GM21367 (cell line): Measurements from ENCODE around the gene LASP1NB.
"Not testable (repeated sequence)": the region's sequence is repeated elsewhere in the genome, so short reads cannot be mapped to it uniquely, and the experiment has no call there.

Experiments used
- ATAC-seq: cut with Tn5 transposase; IDR thresholded peaks from one replicate; pipeline ENCODE4 v1.9.1; 2021; ENCODE audit not compliant: unreplicated experiment

Gene LASP1NB

GRCh38 chr17:38916771-38917170 is 8.6 kb upstream of the LASP1NB start:
- no peak for ATAC-seq

DNA sequence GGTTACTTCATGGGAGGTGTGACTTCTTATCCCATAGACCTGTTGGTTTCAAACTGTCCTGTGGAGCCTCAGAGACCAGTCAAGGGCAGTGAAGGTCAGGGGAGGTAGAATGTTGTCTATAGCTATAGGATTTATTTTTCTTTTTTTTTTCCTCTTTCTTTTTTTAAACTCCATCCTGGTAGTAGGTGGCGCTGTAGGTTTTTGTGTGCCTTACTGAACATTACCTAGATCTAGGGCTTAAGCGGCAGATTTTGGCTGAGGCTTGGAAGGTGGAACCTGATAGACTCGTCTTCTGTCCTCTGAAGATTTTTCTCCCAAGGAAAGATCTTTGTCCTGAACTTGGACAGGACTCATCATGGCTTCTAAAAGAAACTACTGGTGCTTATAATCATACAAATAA is 8.2 kb upstream of the LASP1NB start:
- no peak for ATAC-seq

GRCh38 chr17:38918129-38918913 is 7.1 kb upstream of the LASP1NB start:
- no peak for ATAC-seq

DNA sequence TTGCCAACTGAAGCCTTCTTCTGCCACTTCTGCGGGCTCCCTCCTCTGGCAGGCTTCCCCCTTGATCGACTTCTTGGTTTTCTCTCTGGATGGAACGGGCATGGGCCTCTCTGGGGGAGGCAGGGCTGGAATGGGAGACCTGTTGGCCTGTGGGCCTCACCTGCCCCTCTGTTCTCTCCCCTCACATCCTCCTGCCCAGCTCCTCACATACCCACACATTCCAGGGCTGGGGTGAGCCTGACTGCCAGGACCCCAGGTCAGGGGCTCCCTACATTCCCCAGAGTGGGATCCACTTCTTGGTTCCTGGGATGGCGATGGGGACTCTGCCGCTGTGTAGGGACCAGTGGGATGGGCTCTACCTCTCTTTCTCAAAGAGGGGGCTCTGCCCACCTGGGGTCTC is 6.5 kb upstream of the LASP1NB start:
- no peak for ATAC-seq

DNA sequence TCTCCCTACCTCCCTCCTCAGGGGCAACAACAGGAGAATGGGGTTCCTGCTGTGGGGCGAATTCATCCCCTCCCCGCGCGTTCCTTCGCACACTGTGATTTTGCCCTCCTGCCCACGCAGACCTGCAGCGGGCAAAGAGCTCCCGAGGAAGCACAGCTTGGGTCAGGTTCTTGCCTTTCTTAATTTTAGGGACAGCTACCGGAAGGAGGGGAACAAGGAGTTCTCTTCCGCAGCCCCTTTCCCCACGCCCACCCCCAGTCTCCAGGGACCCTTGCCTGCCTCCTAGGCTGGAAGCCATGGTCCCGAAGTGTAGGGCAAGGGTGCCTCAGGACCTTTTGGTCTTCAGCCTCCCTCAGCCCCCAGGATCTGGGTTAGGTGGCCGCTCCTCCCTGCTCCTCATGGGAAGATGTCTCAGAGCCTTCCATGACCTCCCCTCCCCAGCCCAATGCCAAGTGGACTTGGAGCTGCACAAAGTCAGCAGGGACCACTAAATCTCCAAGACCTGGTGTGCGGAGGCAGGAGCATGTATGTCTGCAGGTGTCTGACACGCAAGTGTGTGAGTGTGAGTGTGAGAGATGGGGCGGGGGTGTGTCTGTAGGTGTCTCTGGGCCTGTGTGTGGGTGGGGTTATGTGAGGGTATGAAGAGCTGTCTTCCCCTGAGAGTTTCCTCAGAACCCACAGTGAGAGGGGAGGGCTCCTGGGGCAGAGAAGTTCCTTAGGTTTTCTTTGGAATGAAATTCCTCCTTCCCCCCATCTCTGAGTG is 5.9 kb upstream of the LASP1NB start:
- no peak for ATAC-seq

DNA sequence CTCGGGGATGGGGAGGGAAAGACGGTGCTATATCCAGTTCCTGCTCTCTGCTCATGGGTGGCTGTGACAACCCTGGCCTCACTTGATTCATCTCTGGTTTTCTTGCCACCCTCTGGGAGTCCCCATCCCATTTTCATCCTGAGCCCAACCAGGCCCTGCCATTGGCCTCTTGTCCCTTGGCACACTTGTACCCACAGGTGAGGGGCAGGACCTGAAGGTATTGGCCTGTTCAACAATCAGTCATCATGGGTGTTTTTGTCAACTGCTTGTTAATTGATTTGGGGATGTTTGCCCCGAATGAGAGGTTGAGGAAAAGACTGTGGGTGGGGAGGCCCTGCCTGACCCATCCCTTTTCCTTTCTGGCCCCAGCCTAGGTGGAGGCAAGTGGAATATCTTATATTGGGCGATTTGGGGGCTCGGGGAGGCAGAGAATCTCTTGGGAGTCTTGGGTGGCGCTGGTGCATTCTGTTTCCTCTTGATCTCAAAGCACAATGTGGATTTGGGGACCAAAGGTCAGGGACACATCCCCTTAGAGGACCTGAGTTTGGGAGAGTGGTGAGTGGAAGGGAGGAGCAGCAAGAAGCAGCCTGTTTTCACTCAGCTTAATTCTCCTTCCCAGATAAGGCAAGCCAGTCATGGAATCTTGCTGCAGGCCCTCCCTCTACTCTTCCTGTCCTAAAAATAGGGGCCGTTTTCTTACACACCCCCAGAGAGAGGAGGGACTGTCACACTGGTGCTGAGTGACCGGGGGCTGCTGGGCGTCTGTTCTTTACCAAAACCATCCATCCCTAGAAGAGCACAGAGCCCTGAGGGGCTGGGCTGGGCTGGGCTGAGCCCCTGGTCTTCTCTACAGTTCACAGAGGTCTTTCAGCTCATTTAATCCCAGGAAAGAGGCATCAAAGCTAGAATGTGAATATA is 4.8 kb upstream of the LASP1NB start:
- no peak for ATAC-seq

DNA sequence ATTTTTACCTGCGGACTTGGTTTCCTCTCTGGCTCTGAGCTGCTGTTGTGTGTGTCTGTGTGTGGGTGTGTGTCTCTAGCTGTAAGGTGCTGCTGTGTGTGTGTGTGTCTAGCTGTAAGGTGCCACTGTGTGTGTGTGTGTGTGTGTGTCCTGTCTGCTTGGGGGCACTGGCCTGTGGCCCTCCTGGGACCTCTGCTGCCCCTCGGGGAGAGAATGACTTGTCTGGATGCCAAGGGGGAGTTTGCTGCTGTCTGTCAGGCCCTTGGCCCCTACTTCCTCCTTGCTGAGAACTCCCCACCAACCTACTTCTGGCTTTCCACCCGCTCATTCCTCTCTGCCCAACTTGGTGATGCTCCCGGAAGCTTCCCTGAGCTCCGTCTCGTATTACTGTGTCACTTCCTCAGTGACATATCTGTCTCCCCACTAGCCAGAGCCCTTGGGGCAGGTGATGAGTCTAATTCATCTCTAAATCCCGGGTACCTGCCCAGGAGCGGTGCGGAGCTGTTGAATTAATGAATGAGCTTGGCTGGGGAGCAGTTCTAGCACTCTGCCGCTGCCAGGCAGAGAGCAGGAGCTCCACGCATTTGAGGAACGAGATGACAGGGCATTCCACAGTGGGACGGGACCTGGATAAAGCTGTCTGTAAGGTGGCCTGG is 3.5 kb upstream of the LASP1NB start:
- no peak for ATAC-seq

GRCh38 chr17:38922538-38923297 is 2.7 kb upstream of the LASP1NB start:
- ATAC-seq, result no peak

GRCh38 chr17:38926293-38927070 is 1.1 kb downstream of the LASP1NB start:
- no peak for ATAC-seq

GRCh38 chr17:38930782-38931181 is 5.4 kb downstream of the LASP1NB start:
- not testable (repeated sequence) for ATAC-seq

DNA sequence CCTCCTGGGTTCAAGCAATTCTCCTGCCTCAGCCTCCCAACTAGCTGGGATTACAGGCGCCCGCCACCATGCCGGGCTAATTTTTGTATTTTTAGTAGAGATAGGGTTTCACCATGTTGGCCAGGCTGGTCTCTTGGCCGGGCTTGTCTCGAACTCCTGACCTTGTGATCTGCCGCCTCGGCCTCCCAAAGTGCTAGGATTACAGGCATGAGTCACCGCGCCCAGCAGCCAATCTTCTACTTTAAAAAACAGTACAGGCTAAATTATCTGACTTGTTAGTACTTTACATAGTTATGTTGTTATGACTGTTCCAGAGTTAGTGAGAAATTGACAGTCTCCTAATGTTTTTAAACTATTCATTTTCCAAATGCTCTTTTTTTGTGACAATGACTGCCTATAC is 8.5 kb downstream of the LASP1NB start:
- ATAC-seq, result not testable (repeated sequence)

DNA sequence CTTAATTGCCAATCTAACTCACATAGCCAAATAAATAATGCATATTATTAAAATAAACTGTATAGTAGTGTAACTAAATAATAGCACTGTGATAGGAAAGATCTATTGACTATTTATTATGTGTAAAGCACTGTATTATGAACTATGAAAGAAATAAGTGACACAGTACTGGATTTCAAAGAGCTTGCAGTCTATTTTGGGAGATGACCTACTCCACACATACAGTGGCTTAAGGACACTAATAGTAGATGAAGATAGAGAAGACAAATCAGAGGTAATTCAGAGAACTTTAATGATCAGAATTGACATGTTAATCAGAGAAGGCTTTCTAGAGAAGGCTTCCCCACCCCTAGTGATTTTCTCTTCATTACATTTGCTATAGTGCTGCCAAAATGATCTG is 14.6 kb downstream of the LASP1NB start:
- ATAC-seq, result no peak

- no peak for ATAC-seq
Measured at GRCh38 chr17:38940404-38940803, 15.0 kb downstream of the LASP1NB start.

DNA sequence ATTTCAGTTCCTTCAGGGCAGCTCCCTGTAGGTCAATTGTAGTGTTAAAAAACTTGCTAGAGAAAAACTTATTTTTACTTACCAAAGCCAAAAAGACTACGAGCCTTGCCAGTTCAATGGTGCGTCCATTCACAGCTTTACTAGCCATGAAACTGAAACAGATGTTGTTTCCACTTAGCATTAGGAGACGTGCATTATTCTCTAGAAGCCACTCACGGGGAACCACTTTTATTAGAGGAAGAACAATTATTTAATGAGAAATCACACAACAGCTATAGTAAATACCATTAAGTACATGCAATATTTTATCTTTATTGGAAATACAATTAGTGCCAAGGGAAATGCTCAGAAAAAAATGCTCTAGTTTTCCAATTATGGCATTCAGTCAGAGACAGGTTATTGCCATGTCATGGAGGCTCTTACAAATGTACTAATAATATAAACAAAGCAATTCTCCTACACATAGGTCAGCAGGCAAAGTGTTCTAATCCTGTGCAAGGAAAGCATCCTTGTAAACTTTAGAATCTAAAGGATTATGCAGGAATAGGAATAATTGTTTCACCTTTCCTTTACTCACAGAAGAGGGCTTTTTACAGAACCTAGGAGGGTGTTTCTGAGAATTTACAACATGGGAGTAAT is 17.4 kb downstream of the LASP1NB start:
- ATAC-seq, result no peak

DNA sequence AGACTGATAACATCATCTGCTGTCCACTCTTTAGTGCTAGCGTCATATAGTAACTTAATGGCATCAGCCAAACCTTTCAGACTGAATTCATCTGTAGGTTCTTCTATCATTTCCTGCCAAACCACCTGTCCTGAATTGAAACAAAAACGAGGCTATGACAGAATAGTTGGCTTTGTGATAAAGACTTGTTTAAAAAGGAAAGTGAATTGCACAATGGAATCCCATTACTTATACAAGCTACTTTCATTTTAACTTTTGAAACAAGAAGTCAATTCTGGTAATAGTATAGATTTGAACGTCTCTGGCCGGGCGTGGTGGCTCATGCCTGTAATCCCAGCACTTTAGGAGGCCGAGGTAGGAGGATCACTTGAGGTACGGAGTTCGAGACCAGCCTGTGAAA is 18.2 kb downstream of the LASP1NB start:
- ATAC-seq, result no peak

- ATAC-seq, result no peak
Measured at GRCh38 chr17:38947189-38947588, 21.8 kb downstream of the LASP1NB start.

- ATAC-seq, result not testable (repeated sequence)
Measured at GRCh38 chr17:38953800-38954199, 28.4 kb downstream of the LASP1NB start.

DNA sequence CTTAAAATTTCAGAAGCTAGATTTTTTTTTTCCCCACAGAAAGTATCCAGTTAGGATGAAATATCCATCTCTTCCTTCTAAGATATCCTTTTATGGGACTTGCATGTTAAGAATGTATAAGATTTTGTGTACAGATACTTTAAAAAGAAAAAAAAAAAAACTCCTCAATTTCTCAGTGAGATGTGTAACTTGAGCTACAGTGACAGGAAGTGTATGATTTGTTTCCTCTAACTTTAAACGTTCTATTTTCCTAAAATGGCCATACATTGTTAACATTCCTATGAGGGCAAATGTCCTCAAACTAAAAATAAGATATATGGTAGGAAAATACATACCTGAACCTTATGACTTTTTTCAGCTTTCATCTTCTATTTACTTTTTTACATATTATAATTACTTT is 32.9 kb downstream of the LASP1NB start:
- no peak for ATAC-seq

- no peak for ATAC-seq
Measured at GRCh38 chr17:38958756-38959155, 33.3 kb downstream of the LASP1NB start.
